Measurements from ENCODE around the gene GPR150. TPM values are rescaled to one million over a fixed set of nuclear protein-coding genes. Genes with fewer than 3 reads are reported as not detected.

Gene GPR150
- total RNA-seq, 4 donors from 2014 or later: 0.29 to 0.59 (median 0.29) TPM; not detected in 1

DNA sequence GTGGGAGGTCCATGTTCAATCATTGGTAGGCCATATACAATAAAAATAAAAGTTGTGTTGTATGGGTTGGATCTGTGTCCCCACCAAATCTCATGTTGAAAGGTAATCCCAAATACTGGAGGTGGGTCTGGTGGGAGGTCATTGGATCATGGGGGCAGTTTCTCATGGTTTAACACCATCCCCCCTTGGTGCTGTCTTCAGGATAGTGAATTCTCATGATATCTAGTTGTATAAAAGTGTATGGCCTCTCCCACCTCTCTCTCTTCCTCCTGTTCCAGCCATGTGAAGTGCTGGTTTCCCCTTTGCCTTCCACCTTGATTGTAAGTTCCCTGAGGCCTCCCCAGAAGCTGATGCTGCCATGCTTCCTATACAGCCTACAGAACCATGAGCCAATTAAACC, 47.8 kb downstream of the GPR150 start:
- no peak overlapping the region for H3K27ac ChIP-seq
- in situ Hi-C loops (cut with MboI; ENCODE audit: low sequenced_read_pairs in 4 of 4) (loop anchor here (5.0 to 25.0 kb wide), 6 partner anchors 57 to 670 kb away; no protein-coding TSS in a partner anchor), intact Hi-C loops (cut with DNase I; ENCODE audit: low total_unique reads) (loop anchor here (5.0 kb wide), 2 partner anchors 45 to 105 kb away; no protein-coding TSS in a partner anchor)
- no peaks in the 10 kb centered on the region for H3K36me3 ChIP-seq
- no peak for TF ChIP-seq POLR2A (IDR thresholded peaks at IDR 0.05)
- TF ChIP-seq, protein P1, sequence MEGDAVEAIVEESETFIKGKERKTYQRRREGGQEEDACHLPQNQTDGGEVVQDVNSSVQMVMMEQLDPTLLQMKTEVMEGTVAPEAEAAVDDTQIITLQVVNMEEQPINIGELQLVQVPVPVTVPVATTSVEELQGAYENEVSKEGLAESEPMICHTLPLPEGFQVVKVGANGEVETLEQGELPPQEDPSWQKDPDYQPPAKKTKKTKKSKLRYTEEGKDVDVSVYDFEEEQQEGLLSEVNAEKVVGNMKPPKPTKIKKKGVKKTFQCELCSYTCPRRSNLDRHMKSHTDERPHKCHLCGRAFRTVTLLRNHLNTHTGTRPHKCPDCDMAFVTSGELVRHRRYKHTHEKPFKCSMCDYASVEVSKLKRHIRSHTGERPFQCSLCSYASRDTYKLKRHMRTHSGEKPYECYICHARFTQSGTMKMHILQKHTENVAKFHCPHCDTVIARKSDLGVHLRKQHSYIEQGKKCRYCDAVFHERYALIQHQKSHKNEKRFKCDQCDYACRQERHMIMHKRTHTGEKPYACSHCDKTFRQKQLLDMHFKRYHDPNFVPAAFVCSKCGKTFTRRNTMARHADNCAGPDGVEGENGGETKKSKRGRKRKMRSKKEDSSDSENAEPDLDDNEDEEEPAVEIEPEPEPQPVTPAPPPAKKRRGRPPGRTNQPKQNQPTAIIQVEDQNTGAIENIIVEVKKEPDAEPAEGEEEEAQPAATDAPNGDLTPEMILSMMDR (IDR thresholded peaks at IDR 0.05 in 4 of 5, conservative IDR thresholded peaks at IDR 0.05 in 1 of 5): no peak
- H3K27me3 ChIP-seq: no peaks in the 10 kb centered on the region
- no peaks in the 10 kb centered on the region for H3K9me3 ChIP-seq
- H3K4me1 ChIP-seq: peaks cover 17 to 20% of the 10 kb centered on the region in 2 donors
- DNase-seq (no peak), ATAC-seq (no peak)
- no peak overlapping the region for H3K4me3 ChIP-seq

DNA sequence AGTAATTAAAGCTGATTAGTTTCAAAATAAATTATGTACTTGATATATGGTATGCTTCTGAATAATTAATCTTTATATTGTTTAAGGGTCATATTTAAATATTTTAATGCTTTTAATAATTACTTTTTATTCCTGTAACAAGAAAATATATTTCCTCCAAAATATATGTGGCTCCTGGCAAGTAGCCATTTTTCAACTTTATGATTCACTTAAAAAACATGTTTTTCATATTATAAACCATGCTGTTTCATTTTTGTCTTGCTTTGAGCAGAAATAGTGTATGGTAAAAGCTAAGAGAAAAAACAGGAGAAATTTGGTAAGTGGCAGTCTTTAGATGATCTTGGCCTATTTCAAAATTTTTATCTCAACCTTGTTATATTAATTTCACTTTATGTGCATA, 48.3 kb downstream of the GPR150 start:
- no peak for DNase-seq
- peak overlapping the region in 1 of 4 donors; percentile 81 for H3K27ac ChIP-seq
- peaks cover 17 to 20% of the 10 kb centered on the region in 2 donors for H3K4me1 ChIP-seq
- in situ Hi-C loops (cut with MboI; ENCODE audit: low sequenced_read_pairs in 4 of 4): loop anchor here (5.0 to 25.0 kb wide), 6 partner anchors 57 to 669 kb away; no protein-coding TSS in a partner anchor
- TF ChIP-seq, protein P1 (IDR thresholded peaks at IDR 0.05 in 4 of 5, conservative IDR thresholded peaks at IDR 0.05 in 1 of 5): no peak
- no peak for TF ChIP-seq POLR2A (IDR thresholded peaks at IDR 0.05)
- intact Hi-C loops (cut with DNase I; ENCODE audit: low total_unique reads): loop anchor here (5.0 kb wide), 2 partner anchors 44 to 104 kb away; no protein-coding TSS in a partner anchor
- no peaks in the 10 kb centered on the region for H3K27me3 ChIP-seq
- no peaks in the 10 kb centered on the region for H3K9me3 ChIP-seq
- no peak for ATAC-seq
- H3K4me3 ChIP-seq: no peak overlapping the region
- H3K36me3 ChIP-seq: no peaks in the 10 kb centered on the region

DNA sequence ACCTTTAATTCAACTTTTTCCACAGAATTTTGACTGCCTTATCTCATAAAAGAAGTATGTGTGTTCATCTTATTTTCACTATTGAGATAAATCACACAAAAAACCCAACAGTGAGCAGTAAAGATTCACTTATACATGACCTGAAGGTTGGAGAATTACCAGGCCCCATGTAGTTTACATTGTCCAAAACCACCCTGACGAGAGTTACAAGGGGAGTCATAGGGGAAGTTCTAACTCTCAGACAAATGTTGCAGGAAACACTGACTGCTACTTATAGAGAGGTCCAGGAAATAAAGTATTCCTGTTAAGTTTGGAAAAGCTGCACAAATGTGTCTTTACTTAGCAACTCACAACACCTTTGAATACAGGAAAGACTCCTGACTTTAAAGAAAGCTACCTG, 48.8 kb downstream of the GPR150 start:
- H3K36me3 ChIP-seq: no peaks in the 10 kb centered on the region
- H3K27ac ChIP-seq: peak overlapping the region; percentile 68 to 86 (median 82)
- no peaks in the 10 kb centered on the region for H3K9me3 ChIP-seq
- ATAC-seq (no peak), DNase-seq (no peak)
- intact Hi-C loops (cut with DNase I; ENCODE audit: low total_unique reads) (loop anchor here (1.0 to 5.0 kb wide), 3 partner anchors 44 to 104 kb away; no protein-coding TSS in a partner anchor), in situ Hi-C loops (cut with MboI; ENCODE audit: low sequenced_read_pairs in 4 of 4) (loop anchor here (5.0 to 25.0 kb wide), 6 partner anchors 56 to 669 kb away; no protein-coding TSS in a partner anchor)
- TF ChIP-seq POLR2A (IDR thresholded peaks at IDR 0.05): no peak
- TF ChIP-seq, protein P1 (IDR thresholded peaks at IDR 0.05 in 4 of 5, conservative IDR thresholded peaks at IDR 0.05 in 1 of 5): no peak
- H3K4me1 ChIP-seq: peaks cover 17 to 20% of the 10 kb centered on the region in 2 donors
- no peak overlapping the region for H3K4me3 ChIP-seq
- no peaks in the 10 kb centered on the region for H3K27me3 ChIP-seq

DNA sequence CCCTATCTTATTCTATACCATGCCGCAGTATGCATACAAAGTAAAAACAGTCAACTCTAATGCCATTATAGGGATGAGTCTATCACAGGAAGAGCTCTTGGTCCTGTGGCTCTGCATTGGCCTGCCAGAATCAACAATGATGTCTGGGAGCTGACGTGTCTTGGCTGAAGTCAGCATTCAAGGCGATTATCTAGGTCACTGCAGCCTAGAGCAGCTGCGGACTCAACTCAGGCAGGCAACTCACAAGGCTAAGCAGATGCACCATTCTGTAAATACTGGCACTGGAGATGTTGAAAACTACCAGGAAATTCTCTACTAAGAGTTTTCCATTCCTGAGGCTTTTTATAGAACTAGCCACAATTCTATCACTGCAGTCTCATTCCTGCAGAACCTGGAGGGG, 49.7 kb downstream of the GPR150 start:
- peak in 1 of 2 donors; percentile 50 for TF ChIP-seq POLR2A (IDR thresholded peaks at IDR 0.05)
- TF ChIP-seq, protein P1 (IDR thresholded peaks at IDR 0.05 in 4 of 5, conservative IDR thresholded peaks at IDR 0.05 in 1 of 5): no peak
- Histone ChIP-seq H3K27ac (peak overlapping the region; percentile 68 to 86 (median 82)), H3K4me3 (no peak overlapping the region), H3K27me3 (no peaks in the 10 kb centered on the region), H3K36me3 (no peaks in the 10 kb centered on the region), H3K9me3 (no peaks in the 10 kb centered on the region), H3K4me1 (peaks cover 14% of the 10 kb centered on the region in 2 donors)
- ATAC-seq (peak; percentile 99), DNase-seq (peak; percentile 86 to 89)
- in situ Hi-C loops (cut with MboI; ENCODE audit: low sequenced_read_pairs in 4 of 4): loop anchor here (5.0 to 25.0 kb wide), 6 partner anchors 55 to 668 kb away; no protein-coding TSS in a partner anchor
- intact Hi-C loops (cut with DNase I; ENCODE audit: low total_unique reads): loop anchor here (1.0 to 5.0 kb wide), 3 partner anchors 43 to 103 kb away; no protein-coding TSS in a partner anchor

All from gastrocnemius medialis (tissue), 4 donors.